MM.1S (cell line): ENCODE results near the gene IL9R.

Source experiments
- EZH2phosphoT487 ChIP-seq: fragments of 300-600 bp; sonication (generic); IDR thresholded peaks from 2 replicates; pipeline ENCODE4 v1.6.1; 2018; ENCODE audit warnings: antibody characterized with exemption, low read length
- TF ChIP-seq, protein P1 (sequence below): fragments of 300-600 bp; sonication (generic); IDR thresholded peaks from 2 replicates; pipeline ENCODE4 v1.5.1; 2016; ENCODE audit warnings: antibody characterized with exemption, low read length, mixed read lengths

GRCh38 chrX:155953055-155953454, 44.4 kb upstream of the IL9R start:
- TF ChIP-seq, protein P1, sequence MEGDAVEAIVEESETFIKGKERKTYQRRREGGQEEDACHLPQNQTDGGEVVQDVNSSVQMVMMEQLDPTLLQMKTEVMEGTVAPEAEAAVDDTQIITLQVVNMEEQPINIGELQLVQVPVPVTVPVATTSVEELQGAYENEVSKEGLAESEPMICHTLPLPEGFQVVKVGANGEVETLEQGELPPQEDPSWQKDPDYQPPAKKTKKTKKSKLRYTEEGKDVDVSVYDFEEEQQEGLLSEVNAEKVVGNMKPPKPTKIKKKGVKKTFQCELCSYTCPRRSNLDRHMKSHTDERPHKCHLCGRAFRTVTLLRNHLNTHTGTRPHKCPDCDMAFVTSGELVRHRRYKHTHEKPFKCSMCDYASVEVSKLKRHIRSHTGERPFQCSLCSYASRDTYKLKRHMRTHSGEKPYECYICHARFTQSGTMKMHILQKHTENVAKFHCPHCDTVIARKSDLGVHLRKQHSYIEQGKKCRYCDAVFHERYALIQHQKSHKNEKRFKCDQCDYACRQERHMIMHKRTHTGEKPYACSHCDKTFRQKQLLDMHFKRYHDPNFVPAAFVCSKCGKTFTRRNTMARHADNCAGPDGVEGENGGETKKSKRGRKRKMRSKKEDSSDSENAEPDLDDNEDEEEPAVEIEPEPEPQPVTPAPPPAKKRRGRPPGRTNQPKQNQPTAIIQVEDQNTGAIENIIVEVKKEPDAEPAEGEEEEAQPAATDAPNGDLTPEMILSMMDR = no peak
- TF ChIP-seq EZH2phosphoT487 = no peak
